Loucy (cell line): Measurements from ENCODE around the gene KRTCAP2.
"Not testable (repeated sequence)": the region's sequence is repeated elsewhere in the genome, so short reads cannot be mapped to it uniquely, and the experiment has no call there.

Experiments used
- H2AFZ ChIP-seq: fragments of 200-600 bp; sonication (generic); 2 replicates; pipeline ENCODE4 v1.6.0; 2016; ENCODE audit warnings: antibody characterized with exemption, mild to moderate bottlenecking, low read length, moderate library complexity
- H3F3A ChIP-seq: fragments of 200-600 bp; 2 replicates; pipeline ENCODE4 v1.6.0; 2016; ENCODE audit warnings: antibody characterized with exemption, low read depth, mild to moderate bottlenecking
- H3K27me3 ChIP-seq: fragments of 200-600 bp; sonication (generic); 2 replicates; pipeline ENCODE4 v1.6.1; 2014; ENCODE audit warnings: low read length, mild to moderate bottlenecking; ENCODE audit not compliant: insufficient read depth, poor library complexity, severe bottlenecking
- H3K36me3 ChIP-seq: fragments of 200-600 bp; sonication (generic); 2 replicates; pipeline ENCODE4 v1.6.1; 2016; ENCODE audit warnings: low read length; ENCODE audit not compliant: insufficient read depth
- H3K4me1 ChIP-seq: fragments of 200-600 bp; sonication (generic); 2 replicates; pipeline ENCODE4 v1.5.1; 2014; ENCODE audit warnings: low read length, mild to moderate bottlenecking; ENCODE audit not compliant: insufficient read depth, poor library complexity, severe bottlenecking
- H3K4me2 ChIP-seq: fragments of 200-600 bp; sonication (generic); 2 replicates; pipeline ENCODE4 v1.6.0; 2014; ENCODE audit warnings: antibody characterized with exemption, low read length, low read depth, mild to moderate bottlenecking; ENCODE audit not compliant: poor library complexity, severe bottlenecking
- H3K4me3 ChIP-seq: fragments of 200-600 bp; sonication (generic); 2 replicates; pipeline ENCODE4 v1.5.1; 2014; ENCODE audit warnings: low read length, mild to moderate bottlenecking, mixed read lengths; ENCODE audit not compliant: poor library complexity, severe bottlenecking
- H3K79me2 ChIP-seq: fragments of 200-600 bp; sonication (generic); 2 replicates; pipeline ENCODE4 v1.6.1; 2014; ENCODE audit warnings: low read length; ENCODE audit not compliant: insufficient read depth
- H3K9ac ChIP-seq: fragments of 200-600 bp; sonication (generic); 2 replicates; pipeline ENCODE4 v1.6.0; 2014; ENCODE audit warnings: mild to moderate bottlenecking, low read depth, low read length, moderate library complexity; ENCODE audit not compliant: poor library complexity, severe bottlenecking
- H3K9me2 ChIP-seq: fragments of 200-600 bp; sonication (generic); replicated peaks from 2 replicates; pipeline ENCODE4 v1.6.1; 2016; ENCODE audit warnings: low read depth, low read length, mixed read lengths
- H3K9me3 ChIP-seq: fragments of 200-600 bp; sonication (generic); 2 replicates; pipeline ENCODE4 v1.6.1; 2014; ENCODE audit warnings: mild to moderate bottlenecking, antibody characterized with exemption, low read length, low read depth; ENCODE audit not compliant: insufficient read depth
- H4K20me1 ChIP-seq: fragments of 200-600 bp; sonication (generic); 2 replicates; pipeline ENCODE4 v1.6.0; 2014; ENCODE audit warnings: antibody characterized with exemption, low read length, mild to moderate bottlenecking; ENCODE audit not compliant: insufficient read depth, poor library complexity, severe bottlenecking
- EZH2phosphoT487 ChIP-seq: fragments of 200-600 bp; IDR thresholded peaks from 2 replicates; pipeline ENCODE4 v1.6.1; 2018; ENCODE audit warnings: antibody characterized with exemption, mild to moderate bottlenecking, moderate library complexity, borderline replicate concordance
- TF ChIP-seq, protein P1 (sequence below): fragments of 200-600 bp; sonication (generic); conservative IDR thresholded peaks from 2 replicates; pipeline ENCODE4 v1.5.1; 2014; ENCODE audit warnings: mild to moderate bottlenecking, antibody characterized with exemption, low read length

KRTCAP2 gene

GRCh38 chr1:155195201-155196102 lies 22.3 kb upstream of the KRTCAP2 start:
- Histone ChIP-seq H3K4me2 (peak overlapping the region; percentile 93), H3K9me3 (no peaks in the 10 kb centered on the region), H3K79me2 (no peaks in the 10 kb centered on the region), H4K20me1 (no peaks in the 10 kb centered on the region), H3K9me2 (no peaks in the 10 kb centered on the region), H3K4me1 (peaks cover 16% of the 10 kb centered on the region), H3K27me3 (no peaks in the 10 kb centered on the region), H3K36me3 (no peaks in the 10 kb centered on the region), H3F3A (no peaks in the 10 kb centered on the region), H3K4me3 (peak overlapping the region; percentile 74), H2AFZ (no peak overlapping the region), H3K9ac (no peak overlapping the region)
- TF ChIP-seq EZH2phosphoT487: no peak
- TF ChIP-seq, protein P1, sequence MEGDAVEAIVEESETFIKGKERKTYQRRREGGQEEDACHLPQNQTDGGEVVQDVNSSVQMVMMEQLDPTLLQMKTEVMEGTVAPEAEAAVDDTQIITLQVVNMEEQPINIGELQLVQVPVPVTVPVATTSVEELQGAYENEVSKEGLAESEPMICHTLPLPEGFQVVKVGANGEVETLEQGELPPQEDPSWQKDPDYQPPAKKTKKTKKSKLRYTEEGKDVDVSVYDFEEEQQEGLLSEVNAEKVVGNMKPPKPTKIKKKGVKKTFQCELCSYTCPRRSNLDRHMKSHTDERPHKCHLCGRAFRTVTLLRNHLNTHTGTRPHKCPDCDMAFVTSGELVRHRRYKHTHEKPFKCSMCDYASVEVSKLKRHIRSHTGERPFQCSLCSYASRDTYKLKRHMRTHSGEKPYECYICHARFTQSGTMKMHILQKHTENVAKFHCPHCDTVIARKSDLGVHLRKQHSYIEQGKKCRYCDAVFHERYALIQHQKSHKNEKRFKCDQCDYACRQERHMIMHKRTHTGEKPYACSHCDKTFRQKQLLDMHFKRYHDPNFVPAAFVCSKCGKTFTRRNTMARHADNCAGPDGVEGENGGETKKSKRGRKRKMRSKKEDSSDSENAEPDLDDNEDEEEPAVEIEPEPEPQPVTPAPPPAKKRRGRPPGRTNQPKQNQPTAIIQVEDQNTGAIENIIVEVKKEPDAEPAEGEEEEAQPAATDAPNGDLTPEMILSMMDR: no peak

GRCh38 chr1:155193991-155194240 lies 20.8 kb upstream of the KRTCAP2 start:
- H4K20me1 ChIP-seq, H3K9me2 ChIP-seq: not testable (repeated sequence)
- H2AFZ ChIP-seq: peak overlapping the region; percentile 96

GRCh38 chr1:155193275-155193990 lies 20.3 kb upstream of the KRTCAP2 start:
- Histone ChIP-seq H3K9me3 (no peaks in the 10 kb centered on the region), H3F3A (no peaks in the 10 kb centered on the region), H3K4me3 (peak overlapping the region; percentile 74), H3K79me2 (no peaks in the 10 kb centered on the region), H4K20me1 (no peaks in the 10 kb centered on the region), H3K9ac (peak overlapping the region; percentile 74), H3K9me2 (no peaks in the 10 kb centered on the region), H2AFZ (peak overlapping the region; percentile 96), H3K4me1 (peaks cover 16% of the 10 kb centered on the region), H3K27me3 (no peaks in the 10 kb centered on the region), H3K36me3 (no peaks in the 10 kb centered on the region), H3K4me2 (peak overlapping the region; percentile 93)
- TF ChIP-seq, protein P1: peak; percentile 94
- no peak for TF ChIP-seq EZH2phosphoT487

More at GRCh38 chr1:155193991-155194240, 20.8 kb upstream of the KRTCAP2 start:
- Histone ChIP-seq H3K4me3 (peak overlapping the region; percentile 74), H3K9ac (peak overlapping the region; percentile 74), H3K4me2 (peak overlapping the region; percentile 93), H3K4me1 (peaks cover 16% of the 10 kb centered on the region)
- not testable (repeated sequence) for H3K36me3 ChIP-seq, H3K79me2 ChIP-seq, H3F3A ChIP-seq, H3K27me3 ChIP-seq, H3K9me3 ChIP-seq
